Measurements from ENCODE around the gene KLHL35.

DNA sequence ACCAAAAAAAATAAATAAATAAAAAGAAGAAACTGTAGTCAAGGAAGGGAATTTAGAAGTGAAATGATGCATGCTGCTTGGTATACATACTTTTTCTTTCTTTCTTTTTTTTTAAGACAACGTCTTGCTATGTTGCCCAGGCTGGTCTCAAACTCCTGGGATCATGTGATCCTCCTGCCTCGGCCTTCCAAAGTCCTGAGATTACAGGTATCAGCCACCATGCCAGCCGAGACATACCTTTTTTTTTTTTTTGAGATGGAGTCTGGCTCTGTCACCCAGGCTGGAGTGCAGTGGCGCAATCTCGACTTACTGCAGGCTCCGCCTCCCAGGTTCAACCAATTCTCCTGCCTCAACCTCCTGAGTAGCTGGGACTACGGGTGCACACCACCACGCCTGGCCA, 59.8 kb downstream of the KLHL35 start:
- no peak for TF ChIP-seq POLR2AphosphoS5 (IDR thresholded peaks at IDR 0.05; ENCODE audit: low read depth, low read length)
- TF ChIP-seq, protein P1, sequence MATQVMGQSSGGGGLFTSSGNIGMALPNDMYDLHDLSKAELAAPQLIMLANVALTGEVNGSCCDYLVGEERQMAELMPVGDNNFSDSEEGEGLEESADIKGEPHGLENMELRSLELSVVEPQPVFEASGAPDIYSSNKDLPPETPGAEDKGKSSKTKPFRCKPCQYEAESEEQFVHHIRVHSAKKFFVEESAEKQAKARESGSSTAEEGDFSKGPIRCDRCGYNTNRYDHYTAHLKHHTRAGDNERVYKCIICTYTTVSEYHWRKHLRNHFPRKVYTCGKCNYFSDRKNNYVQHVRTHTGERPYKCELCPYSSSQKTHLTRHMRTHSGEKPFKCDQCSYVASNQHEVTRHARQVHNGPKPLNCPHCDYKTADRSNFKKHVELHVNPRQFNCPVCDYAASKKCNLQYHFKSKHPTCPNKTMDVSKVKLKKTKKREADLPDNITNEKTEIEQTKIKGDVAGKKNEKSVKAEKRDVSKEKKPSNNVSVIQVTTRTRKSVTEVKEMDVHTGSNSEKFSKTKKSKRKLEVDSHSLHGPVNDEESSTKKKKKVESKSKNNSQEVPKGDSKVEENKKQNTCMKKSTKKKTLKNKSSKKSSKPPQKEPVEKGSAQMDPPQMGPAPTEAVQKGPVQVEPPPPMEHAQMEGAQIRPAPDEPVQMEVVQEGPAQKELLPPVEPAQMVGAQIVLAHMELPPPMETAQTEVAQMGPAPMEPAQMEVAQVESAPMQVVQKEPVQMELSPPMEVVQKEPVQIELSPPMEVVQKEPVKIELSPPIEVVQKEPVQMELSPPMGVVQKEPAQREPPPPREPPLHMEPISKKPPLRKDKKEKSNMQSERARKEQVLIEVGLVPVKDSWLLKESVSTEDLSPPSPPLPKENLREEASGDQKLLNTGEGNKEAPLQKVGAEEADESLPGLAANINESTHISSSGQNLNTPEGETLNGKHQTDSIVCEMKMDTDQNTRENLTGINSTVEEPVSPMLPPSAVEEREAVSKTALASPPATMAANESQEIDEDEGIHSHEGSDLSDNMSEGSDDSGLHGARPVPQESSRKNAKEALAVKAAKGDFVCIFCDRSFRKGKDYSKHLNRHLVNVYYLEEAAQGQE (IDR thresholded peaks at IDR 0.05; ENCODE audit: insufficient read depth in 1 of 2, low read depth in 2 of 2, low read length in 2 of 2) = no peak
- TF ChIP-seq FOXP2 (optimal IDR thresholded peaks at IDR 0.05; ENCODE audit: borderline replicate concordance, extremely low read depth, extremely low read length, insufficient read depth) = no peak
- TF ChIP-seq TAF1 (IDR thresholded peaks at IDR 0.05; ENCODE audit: borderline replicate concordance, insufficient read depth, low read length) = no peak
- no peak for TF ChIP-seq SIN3A (IDR thresholded peaks at IDR 0.05; ENCODE audit: borderline replicate concordance, insufficient read depth, low read length)

All from PFSK-1 (cell line).